T-helper 2 cell treated with Interferon-gamma antibody and Interleukin-4, amounts not matched to agents 100 ng/mL and 5 ng/mL, for 36 hours (primary cell): ENCODE measurements around the gene SORCS2. TPM values are rescaled to one million over a fixed set of nuclear protein-coding genes. Genes with fewer than 3 reads are reported as not detected.

Experiments used
- intact Hi-C: fragments of 100-400 bp; cut with micrococcal nuclease; formaldehyde crosslinking; loops from one replicate; pipeline ENCODE4 v1.15.1; 2023
- total RNA-seq: library from RNA; stranded (reverse); gene quantifications from 2 replicates; pipeline ENCODE4 v1.2.3, GENCODE V29; 2022

SORCS2 gene
- total RNA-seq, 1 donor from 2014 or later, result 0.05 TPM

- intact Hi-C loops, result no loop called here
Observed at GRCh38 chr4:7499661-7500060, 307.3 kb downstream of the SORCS2 start.

- intact Hi-C loops, result no loop called here
Observed at GRCh38 chr4:7500404-7500803, 308.1 kb downstream of the SORCS2 start.

GRCh38 chr4:7501314-7501713, 309.0 kb downstream of the SORCS2 start:
- intact Hi-C loops, result no loop called here

GRCh38 chr4:7501873-7502272, 309.5 kb downstream of the SORCS2 start:
- intact Hi-C loops, result no loop called here

GRCh38 chr4:7503559-7504249, 311.4 kb downstream of the SORCS2 start:
- intact Hi-C loops, result no loop called here

DNA sequence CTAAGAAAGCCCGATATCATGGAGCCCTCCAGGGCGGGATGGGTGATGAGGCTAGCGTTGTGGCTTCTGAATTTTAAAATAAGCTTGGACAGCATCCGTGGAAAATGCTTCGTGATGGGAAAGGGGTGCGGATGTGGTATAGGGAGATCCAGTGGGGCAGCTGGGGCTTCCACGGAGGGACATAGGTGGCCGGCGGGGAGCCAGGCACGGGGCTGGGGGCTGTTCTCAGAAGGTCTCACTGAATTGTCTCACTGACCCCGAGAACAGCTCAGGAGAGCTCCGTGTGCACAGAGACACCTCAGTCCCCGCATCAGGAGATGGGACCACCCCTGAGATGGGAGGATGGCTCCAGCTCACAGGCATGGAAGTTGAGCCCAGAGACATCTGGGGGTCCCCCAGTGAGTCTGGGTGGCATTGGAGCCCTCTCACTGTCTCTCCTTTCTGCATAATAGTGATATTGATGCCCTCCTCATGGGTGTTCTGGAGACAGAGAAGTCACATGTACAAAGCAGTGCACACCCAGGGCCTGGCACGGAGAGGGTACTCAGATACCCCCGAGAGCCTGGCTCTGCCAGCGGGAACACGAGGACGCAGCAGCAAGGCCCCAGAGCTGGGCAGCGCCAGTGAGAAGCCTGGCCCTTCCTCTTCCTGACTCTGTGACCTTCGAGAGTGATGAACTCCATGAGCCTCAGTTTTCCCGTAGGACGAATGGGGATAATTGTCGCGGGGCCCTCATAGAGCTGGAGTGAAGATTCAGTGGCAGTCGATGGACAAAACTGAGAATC, 313.0 kb downstream of the SORCS2 start:
- intact Hi-C loops, result no loop called here

GRCh38 chr4:7506119-7506518, 313.8 kb downstream of the SORCS2 start:
- intact Hi-C loops, result no loop called here

GRCh38 chr4:7506572-7506971, 314.2 kb downstream of the SORCS2 start:
- intact Hi-C loops, result no loop called here

GRCh38 chr4:7507381-7507780, 315.0 kb downstream of the SORCS2 start:
- intact Hi-C loops, result no loop called here

- intact Hi-C loops, result no loop called here
Observed at GRCh38 chr4:7510066-7510465, 317.7 kb downstream of the SORCS2 start.

GRCh38 chr4:7510538-7510937, 318.2 kb downstream of the SORCS2 start:
- intact Hi-C loops, result no loop called here

- intact Hi-C loops, result no loop called here
Observed at GRCh38 chr4:7511525-7511924, 319.2 kb downstream of the SORCS2 start.

- intact Hi-C loops, result no loop called here
Observed at GRCh38 chr4:7512428-7512827, 320.1 kb downstream of the SORCS2 start.

GRCh38 chr4:7512946-7513345, 320.6 kb downstream of the SORCS2 start:
- intact Hi-C loops, result no loop called here

GRCh38 chr4:7513671-7514070, 321.3 kb downstream of the SORCS2 start:
- intact Hi-C loops, result no loop called here

DNA sequence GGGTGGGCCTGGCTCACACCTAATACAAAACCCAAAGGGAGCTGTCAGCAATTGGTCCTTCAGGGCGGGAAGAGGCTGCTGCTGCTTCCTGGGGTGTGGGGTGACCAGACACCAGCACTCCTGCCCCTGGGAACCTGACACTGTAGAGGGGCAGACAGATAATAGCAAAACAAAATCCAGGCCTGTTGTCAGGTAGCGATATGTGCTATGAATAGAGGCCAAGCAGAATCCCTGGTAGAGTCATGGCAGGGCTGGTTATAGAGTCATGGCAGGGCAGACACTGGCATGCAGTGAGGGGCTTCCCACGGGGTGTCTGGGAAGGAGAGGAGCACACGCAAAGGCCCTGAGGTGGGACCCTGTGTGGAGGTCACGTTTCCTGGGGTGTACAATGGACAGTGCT, 321.9 kb downstream of the SORCS2 start:
- intact Hi-C loops, result no loop called here

DNA sequence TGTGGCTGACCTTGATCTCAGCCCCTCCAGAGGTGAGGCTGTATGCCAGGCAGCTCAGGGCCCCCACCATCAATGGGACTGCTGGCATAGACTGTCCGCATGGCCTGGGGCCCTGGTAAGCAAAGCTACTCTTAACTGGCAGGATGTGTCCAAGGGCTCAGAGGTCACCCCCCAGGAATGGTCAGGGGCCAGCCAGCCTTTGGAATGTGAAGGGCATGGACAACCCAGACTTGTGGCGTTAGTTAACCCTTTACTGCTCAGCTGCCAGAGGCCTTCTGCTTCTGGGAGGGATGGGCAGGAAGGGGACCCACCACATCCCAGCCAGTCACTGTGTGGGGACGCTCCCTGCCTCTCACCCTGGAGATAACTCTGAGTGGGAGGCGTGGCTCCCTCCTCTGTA, 322.5 kb downstream of the SORCS2 start:
- intact Hi-C loops, result no loop called here

DNA sequence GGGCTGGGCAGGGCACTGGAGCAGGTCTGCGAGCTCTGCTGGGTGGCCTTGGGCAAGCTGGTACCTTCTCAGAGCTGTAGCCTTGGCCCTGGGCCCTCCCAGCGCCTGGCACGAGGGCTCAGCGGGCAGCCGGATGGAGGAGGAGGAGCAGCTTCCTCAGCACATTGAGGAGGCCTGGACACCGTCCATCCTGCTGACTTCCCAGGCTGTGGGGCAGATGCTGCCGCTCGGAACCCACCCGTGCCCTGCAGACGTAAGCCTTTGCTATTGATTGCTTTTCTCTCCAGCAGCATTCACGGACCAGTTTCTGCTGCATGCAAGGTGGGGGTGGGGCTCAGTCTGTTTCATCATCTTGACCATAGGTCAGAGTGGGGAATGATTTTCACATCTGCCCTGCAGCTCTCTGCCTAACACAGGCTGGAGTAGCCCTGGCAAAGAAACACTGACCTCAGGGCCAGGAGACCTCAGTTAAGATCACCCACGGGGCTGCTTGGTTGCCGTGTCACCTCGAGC, 323.1 kb downstream of the SORCS2 start:
- intact Hi-C loops, result no loop called here

GRCh38 chr4:7516096-7516772, 323.9 kb downstream of the SORCS2 start:
- intact Hi-C loops, result no loop called here

DNA sequence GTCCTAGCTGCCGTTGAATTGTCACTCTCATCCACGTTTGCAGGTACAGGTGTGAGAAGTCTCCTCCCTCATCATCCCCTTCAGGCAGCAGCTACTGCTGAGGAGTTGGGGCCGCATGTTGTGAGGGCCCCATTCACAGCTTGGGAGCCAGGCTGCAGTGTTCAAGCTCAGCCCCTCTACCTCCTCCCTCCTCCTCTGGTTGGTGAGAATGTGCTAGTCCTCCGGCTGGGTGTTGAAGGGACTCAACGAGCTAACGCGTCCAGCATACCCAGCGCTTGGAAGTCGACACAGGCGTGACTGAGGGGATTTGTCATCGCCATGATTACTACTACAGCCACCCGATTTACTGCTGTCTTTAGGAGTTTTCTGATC, 324.4 kb downstream of the SORCS2 start:
- intact Hi-C loops, result no loop called here

- intact Hi-C loops, result no loop called here
Observed at GRCh38 chr4:7518871-7519637, 326.7 kb downstream of the SORCS2 start.
